MM.1S (cell line): ENCODE measurements around the gene PTGDR2.

Experiments used
- DNase-seq: peaks from one replicate; pipeline ENCODE4 v3.0.0-alpha.2; 2015
- H2AFZ ChIP-seq: fragments of 300-600 bp; sonication (generic); 2 replicates; pipeline ENCODE4 v1.6.0; 2016; ENCODE audit warnings: antibody characterized with exemption, low read length
- H3F3A ChIP-seq: fragments of 300-600 bp; sonication (generic); 2 replicates; pipeline ENCODE4 v1.6.1; 2016; ENCODE audit warnings: mild to moderate bottlenecking, antibody characterized with exemption, low read length, moderate library complexity, mixed read lengths; ENCODE audit not compliant: insufficient read depth
- H3K27ac ChIP-seq: fragments of 300-600 bp; sonication (generic); 2 replicates; pipeline ENCODE4 v1.5.1; 2016; ENCODE audit warnings: mild to moderate bottlenecking, low read length
- H3K27me3 ChIP-seq: fragments of 300-600 bp; sonication (generic); replicated peaks from 2 replicates; pipeline ENCODE4 v1.6.0; 2016; ENCODE audit warnings: low read length; ENCODE audit not compliant: insufficient read depth
- H3K36me3 ChIP-seq: fragments of 300-600 bp; sonication (generic); replicated peaks from 2 replicates; pipeline ENCODE4 v1.6.1; 2016; ENCODE audit warnings: mild to moderate bottlenecking, low read length, mixed read lengths; ENCODE audit not compliant: insufficient read depth
- H3K4me1 ChIP-seq: fragments of 300-600 bp; sonication (generic); 2 replicates; pipeline ENCODE4 v1.6.1; 2016; ENCODE audit warnings: low read length, mixed read lengths
- H3K4me2 ChIP-seq: fragments of 300-600 bp; sonication (generic); 2 replicates; pipeline ENCODE4 v1.6.0; 2016; ENCODE audit warnings: low read depth, low read length
- H3K4me3 ChIP-seq: fragments of 300-600 bp; sonication (generic); 2 replicates; pipeline ENCODE4 v1.5.1; 2016; ENCODE audit warnings: low read length, mixed read lengths
- H3K79me2 ChIP-seq: fragments of 300-600 bp; sonication (generic); 2 replicates; pipeline ENCODE4 v1.6.1; 2016; ENCODE audit warnings: mixed run types, low read length, mixed read lengths
- H3K9ac ChIP-seq: fragments of 300-600 bp; sonication (generic); 2 replicates; pipeline ENCODE4 v1.6.1; 2016; ENCODE audit warnings: low read length, mixed read lengths
- H3K9me2 ChIP-seq: fragments of 300-600 bp; sonication (generic); replicated peaks from 2 replicates; pipeline ENCODE4 v1.6.1; 2016; ENCODE audit warnings: mild to moderate bottlenecking, low read length, mixed read lengths; ENCODE audit not compliant: insufficient read depth
- H3K9me3 ChIP-seq: fragments of 300-600 bp; sonication (generic); replicated peaks from 2 replicates; pipeline ENCODE4 v1.6.1; 2016; ENCODE audit warnings: mild to moderate bottlenecking, low read length, mixed read lengths; ENCODE audit not compliant: insufficient read depth
- H4K20me1 ChIP-seq: fragments of 300-600 bp; sonication (generic); 2 replicates; pipeline ENCODE4 v1.6.1; 2016; ENCODE audit warnings: mild to moderate bottlenecking, low read length, moderate library complexity, mixed read lengths; ENCODE audit not compliant: insufficient read depth
- EZH2 ChIP-seq: fragments of 300-600 bp; sonication (generic); optimal IDR thresholded peaks from 2 replicates; pipeline ENCODE3; 2017; ENCODE audit warnings: low read depth, mild to moderate bottlenecking, antibody characterized with exemption, low read length, mixed read lengths
- EZH2phosphoT487 ChIP-seq: fragments of 300-600 bp; sonication (generic); IDR thresholded peaks from 2 replicates; pipeline ENCODE4 v1.6.1; 2018; ENCODE audit warnings: antibody characterized with exemption, low read length
- TF ChIP-seq, protein P1 (sequence below): fragments of 300-600 bp; sonication (generic); IDR thresholded peaks from 2 replicates; pipeline ENCODE4 v1.5.1; 2016; ENCODE audit warnings: antibody characterized with exemption, low read length, mixed read lengths

Gene PTGDR2

DNA sequence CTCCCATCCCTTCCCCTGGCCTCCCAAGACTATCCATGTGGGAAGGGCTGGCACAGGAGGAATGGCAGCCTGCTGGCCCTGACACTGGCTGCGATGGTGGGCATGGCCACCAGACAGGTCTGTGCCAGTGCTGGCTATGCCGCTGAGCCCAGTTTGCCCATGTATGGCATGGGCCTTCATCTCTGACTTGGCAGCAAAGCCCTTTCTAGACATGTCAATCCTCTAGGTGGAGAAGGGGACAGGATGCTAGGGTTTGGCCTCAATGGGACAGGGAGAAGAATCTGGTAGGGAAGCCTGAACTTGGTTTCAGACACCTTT lies 20.4 kb upstream of the PTGDR2 start:
- no peaks in the 10 kb centered on the region for H3K79me2 ChIP-seq
- H2AFZ ChIP-seq, result no peak overlapping the region
- H3K9ac ChIP-seq, result no peak overlapping the region
- no peaks in the 10 kb centered on the region for H4K20me1 ChIP-seq
- no peaks in the 10 kb centered on the region for H3K9me3 ChIP-seq
- no peak overlapping the region for H3K4me3 ChIP-seq
- no peak for DNase-seq
- no peaks in the 10 kb centered on the region for H3K27me3 ChIP-seq
- no peak overlapping the region for H3K27ac ChIP-seq
- peaks cover 24% of the 10 kb centered on the region for H3K4me1 ChIP-seq
- TF ChIP-seq EZH2, result no peak
- TF ChIP-seq, protein P1, sequence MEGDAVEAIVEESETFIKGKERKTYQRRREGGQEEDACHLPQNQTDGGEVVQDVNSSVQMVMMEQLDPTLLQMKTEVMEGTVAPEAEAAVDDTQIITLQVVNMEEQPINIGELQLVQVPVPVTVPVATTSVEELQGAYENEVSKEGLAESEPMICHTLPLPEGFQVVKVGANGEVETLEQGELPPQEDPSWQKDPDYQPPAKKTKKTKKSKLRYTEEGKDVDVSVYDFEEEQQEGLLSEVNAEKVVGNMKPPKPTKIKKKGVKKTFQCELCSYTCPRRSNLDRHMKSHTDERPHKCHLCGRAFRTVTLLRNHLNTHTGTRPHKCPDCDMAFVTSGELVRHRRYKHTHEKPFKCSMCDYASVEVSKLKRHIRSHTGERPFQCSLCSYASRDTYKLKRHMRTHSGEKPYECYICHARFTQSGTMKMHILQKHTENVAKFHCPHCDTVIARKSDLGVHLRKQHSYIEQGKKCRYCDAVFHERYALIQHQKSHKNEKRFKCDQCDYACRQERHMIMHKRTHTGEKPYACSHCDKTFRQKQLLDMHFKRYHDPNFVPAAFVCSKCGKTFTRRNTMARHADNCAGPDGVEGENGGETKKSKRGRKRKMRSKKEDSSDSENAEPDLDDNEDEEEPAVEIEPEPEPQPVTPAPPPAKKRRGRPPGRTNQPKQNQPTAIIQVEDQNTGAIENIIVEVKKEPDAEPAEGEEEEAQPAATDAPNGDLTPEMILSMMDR, result no peak
- TF ChIP-seq EZH2phosphoT487, result no peak
- H3F3A ChIP-seq, result peaks cover 3% of the 10 kb centered on the region; the same call in 1 of the 2 replicates
- no peaks in the 10 kb centered on the region for H3K9me2 ChIP-seq
- H3K4me2 ChIP-seq, result no peak overlapping the region
- H3K36me3 ChIP-seq, result no peaks in the 10 kb centered on the region

DNA sequence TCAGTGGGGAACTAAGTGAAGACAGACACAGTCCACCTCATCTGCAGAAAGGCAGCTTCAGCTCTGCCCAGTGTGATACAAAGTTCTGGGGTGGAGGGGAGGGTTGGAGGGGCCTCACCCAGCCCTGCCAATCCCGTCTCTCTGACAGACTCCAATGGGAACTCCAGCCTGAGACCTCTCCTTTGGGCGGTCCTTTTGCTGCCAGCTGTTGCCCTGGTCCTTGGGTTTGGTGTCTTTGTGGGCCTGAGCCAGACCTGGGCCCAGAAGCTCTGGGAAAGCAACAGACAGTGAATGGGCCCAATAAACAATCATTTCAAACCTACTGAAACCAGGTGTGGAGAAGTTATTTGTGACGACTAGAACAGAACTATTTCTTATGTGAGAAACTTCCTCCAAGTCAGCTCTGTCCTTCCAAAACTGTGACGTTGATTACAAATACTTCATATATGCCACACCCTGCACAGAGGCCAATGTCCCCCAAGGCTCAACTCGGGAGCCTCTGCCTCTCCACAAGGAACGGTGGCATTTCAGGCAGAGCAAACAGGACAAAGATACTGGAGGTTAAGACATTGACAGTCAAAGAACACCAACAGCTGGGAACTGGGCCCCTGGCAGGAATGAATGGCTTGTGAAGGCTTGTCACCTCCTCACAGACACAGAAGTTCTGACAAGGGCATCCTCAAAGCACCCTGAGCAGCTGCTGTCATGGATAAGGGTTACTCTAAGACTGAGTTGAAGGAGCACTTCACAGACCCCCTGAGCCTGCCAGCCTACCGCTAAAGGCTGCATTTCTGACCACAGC lies 19.8 kb upstream of the PTGDR2 start:
- H3K4me3 ChIP-seq, result no peak overlapping the region
- no peaks in the 10 kb centered on the region for H4K20me1 ChIP-seq
- no peak overlapping the region for H3K9ac ChIP-seq
- H3K27me3 ChIP-seq, result no peaks in the 10 kb centered on the region
- no peak overlapping the region for H3K4me2 ChIP-seq
- peaks cover 8% of the 10 kb centered on the region for H3F3A ChIP-seq
- no peak for DNase-seq
- H3K36me3 ChIP-seq, result no peaks in the 10 kb centered on the region
- no peaks in the 10 kb centered on the region for H3K79me2 ChIP-seq
- H3K9me2 ChIP-seq, result no peaks in the 10 kb centered on the region
- no peaks in the 10 kb centered on the region for H3K9me3 ChIP-seq
- TF ChIP-seq EZH2phosphoT487, result no peak
- TF ChIP-seq, protein P1, result no peak
- TF ChIP-seq EZH2, result no peak
- H3K4me1 ChIP-seq, result peaks cover 30% of the 10 kb centered on the region
- no peak overlapping the region for H2AFZ ChIP-seq
- no peak overlapping the region for H3K27ac ChIP-seq

DNA sequence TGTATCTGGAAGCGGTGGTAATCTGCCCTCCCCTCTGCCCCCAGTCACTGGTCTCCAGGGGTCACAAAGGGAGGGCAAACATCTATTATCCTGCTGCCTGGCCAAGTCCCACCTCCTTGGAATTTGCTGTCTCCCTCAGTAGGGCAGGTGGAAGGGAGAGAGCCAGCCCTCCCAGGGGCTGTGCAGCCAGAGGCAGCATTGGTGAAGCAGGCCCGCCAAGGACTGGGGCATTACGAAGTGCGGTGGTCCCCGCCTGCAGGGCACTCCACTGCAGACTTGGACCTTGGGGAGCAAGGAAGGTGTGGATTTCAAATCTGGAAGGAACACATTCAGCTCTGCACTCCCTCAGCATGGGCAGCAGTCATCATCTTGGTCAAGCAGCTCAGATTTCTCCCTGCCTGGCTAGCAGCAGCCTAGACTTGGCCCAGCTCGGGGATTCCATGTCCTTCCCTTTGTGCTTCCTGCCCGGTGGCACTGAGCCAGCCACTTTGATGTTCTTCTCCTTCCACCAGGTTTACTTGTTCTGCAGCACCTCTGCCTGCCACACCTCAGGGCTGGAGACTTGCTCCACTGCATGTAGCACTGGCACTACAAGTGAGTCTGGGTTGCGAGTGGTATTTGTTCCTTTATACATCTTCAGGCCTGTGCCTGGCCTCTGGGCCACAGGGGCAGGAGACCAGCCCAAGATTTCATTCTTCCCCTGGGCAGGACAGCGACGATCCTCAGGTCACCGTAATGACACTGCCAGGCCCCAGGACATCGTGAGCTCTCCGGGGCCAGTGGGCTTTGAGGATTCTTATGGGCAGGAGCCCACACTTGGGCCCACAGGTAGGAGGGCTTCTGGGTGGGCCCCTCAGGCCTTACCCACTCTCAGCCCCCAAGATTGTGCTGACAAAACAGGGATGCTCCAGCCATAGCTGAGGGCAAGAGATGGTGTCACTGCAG lies 18.9 kb upstream of the PTGDR2 start:
- no peak overlapping the region for H3K9ac ChIP-seq
- H3K36me3 ChIP-seq, result no peaks in the 10 kb centered on the region
- H2AFZ ChIP-seq, result no peak overlapping the region
- no peaks in the 10 kb centered on the region for H3K27me3 ChIP-seq
- H4K20me1 ChIP-seq, result no peaks in the 10 kb centered on the region
- peaks cover 17% of the 10 kb centered on the region for H3F3A ChIP-seq
- DNase-seq, result no peak
- peaks cover 39% of the 10 kb centered on the region for H3K4me1 ChIP-seq
- no peak overlapping the region for H3K27ac ChIP-seq
- no peaks in the 10 kb centered on the region for H3K9me2 ChIP-seq
- no peak overlapping the region for H3K4me2 ChIP-seq
- H3K4me3 ChIP-seq, result no peak overlapping the region
- no peaks in the 10 kb centered on the region for H3K9me3 ChIP-seq
- TF ChIP-seq, protein P1, result no peak
- no peak for TF ChIP-seq EZH2
- TF ChIP-seq EZH2phosphoT487, result no peak
- no peaks in the 10 kb centered on the region for H3K79me2 ChIP-seq
